Measurements from ENCODE around the gene WDR5. TPM values are rescaled to one million over a fixed set of nuclear protein-coding genes. Genes with fewer than 3 reads are reported as not detected.

The WDR5 gene
- total and polyA plus RNA-seq, 10 of the 15 experiments (the other 5 are each of a cell fraction or from before 2014, with no cell fraction given), result 1.4 to 43.7 (median 33.2) TPM

- TF ChIP-seq NFYB (IDR thresholded peaks at IDR 0.05; ENCODE audit: insufficient read depth, low read depth, low read length), result no peak
- no peak for TF ChIP-seq FOXK2 (IDR thresholded peaks at IDR 0.05)
- TF ChIP-seq RCOR1 (conservative IDR thresholded peaks at IDR 0.05; ENCODE audit: low read depth, low read length), result no peak
These were observed 36.6 kb downstream of the WDR5 start (continued) for GRCh38 chr9:134172198-134173126.

GRCh38 chr9:134173127-134174072 lies 37.5 kb downstream of the WDR5 start:
- WGBS (ENCODE audit: insufficient coverage, insufficient replicate concordance, low lambda C conversion rate, missing lambda C conversion rate), result 45% methylated on average over 46 of the region's 46 CpGs
- H3K4me2 ChIP-seq (ENCODE audit: control insufficient read depth, insufficient read depth), result no peak overlapping the region
- in situ Hi-C loops (cut with MboI), result no loop called here
- FAIRE-seq, result no peak
- TF ChIP-seq SREBF2 (IDR thresholded peaks at IDR 0.05; ENCODE audit: low read length) (no peak), MXI1 (IDR thresholded peaks at IDR 0.05; ENCODE audit: low read depth, low read length) (no peak)
- no peaks in the 10 kb centered on the region for H3K36me3 ChIP-seq (ENCODE audit: control insufficient read depth in 2 of 2, insufficient read depth in 2 of 2, low read length in 1 of 2)
- no TSS peak for BruUV-seq (replicated peaks)
- no peak overlapping the region for H3K27ac ChIP-seq (ENCODE audit: control insufficient read depth, insufficient read depth)
- POLR2A ChIA-PET, result no interaction called here
- intact Hi-C loops (cut with micrococcal nuclease; ENCODE audit: unreplicated experiment), result no loop called here
- RAD21 ChIA-PET (ENCODE audit: unreplicated experiment), result interaction anchor here (1.0 kb wide), 1 partner anchor 95 kb away, joined by 3 read pairs; no protein-coding TSS in a partner anchor
- SMC1A ChIA-PET (ENCODE audit: uncharacterized antibody, unreplicated experiment), result no interaction called here
- no peaks in the 10 kb centered on the region for H3K79me2 ChIP-seq (ENCODE audit: control insufficient read depth, insufficient read depth, low read length)
- DNase-seq (ENCODE audit: low read depth, low spot score), result no peak
- CTCF ChIA-PET, result interaction anchor here (0.7 kb wide), 1 partner anchor 55 kb away, joined by 4 read pairs; no protein-coding TSS in a partner anchor
- no peak overlapping the region for H3K9ac ChIP-seq (ENCODE audit: control insufficient read depth, insufficient read depth, low read length)
- H3K4me1 ChIP-seq (ENCODE audit: control insufficient read depth, insufficient read depth, low read length), result no peaks in the 10 kb centered on the region
- no peak overlapping the region for H2AFZ ChIP-seq (ENCODE audit: control insufficient read depth, low read depth, low read length)
- no peaks in the 10 kb centered on the region; a peak in 1 of 4 replicates for H3K27me3 ChIP-seq (replicated peaks in 1 of 2; ENCODE audit: control insufficient read depth in 2 of 2, insufficient read depth in 2 of 2, low read length in 1 of 2)
- ATAC-seq, result no peak
- no peak overlapping the region for H3K4me3 ChIP-seq
- H4K20me1 ChIP-seq (ENCODE audit: control insufficient read depth, insufficient read depth), result no peaks in the 10 kb centered on the region
- H3K9me3 ChIP-seq (replicated peaks; ENCODE audit: control insufficient read depth, insufficient read depth, low read length), result peaks cover 2% of the 10 kb centered on the region; the same call in 1 of the 3 replicates

Data from GM12878 (cell line).